Measurements from ENCODE around the gene MED27.
A peak's percentile ranks its signal among the peaks of the same experiment; 100 is the strongest.
"Not testable (repeated sequence)": the region's sequence is repeated elsewhere in the genome, so short reads cannot be mapped to it uniquely, and the experiment has no call there.

MED27 gene

DNA sequence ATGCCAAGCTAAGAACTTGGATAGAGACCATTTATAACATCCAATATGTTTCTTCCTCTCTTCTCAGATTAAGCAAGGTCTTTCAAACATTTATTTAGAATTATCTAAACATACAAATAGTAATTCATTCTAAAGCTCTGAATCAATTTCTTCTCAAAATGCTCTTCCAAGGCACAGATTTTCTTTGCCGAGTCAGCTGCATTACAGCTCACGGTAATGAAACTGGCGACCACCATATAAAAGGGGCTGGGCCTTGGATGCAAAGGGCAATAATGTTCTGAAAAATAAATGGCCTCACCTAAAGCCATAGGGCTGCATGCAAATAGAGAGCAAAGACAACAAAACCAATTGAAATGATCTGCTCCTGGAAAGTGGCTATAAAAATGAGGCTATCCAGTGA, 63.8 kb downstream of the MED27 start:
- no peak for DNase-seq (ENCODE audit: low spot score)

DNA sequence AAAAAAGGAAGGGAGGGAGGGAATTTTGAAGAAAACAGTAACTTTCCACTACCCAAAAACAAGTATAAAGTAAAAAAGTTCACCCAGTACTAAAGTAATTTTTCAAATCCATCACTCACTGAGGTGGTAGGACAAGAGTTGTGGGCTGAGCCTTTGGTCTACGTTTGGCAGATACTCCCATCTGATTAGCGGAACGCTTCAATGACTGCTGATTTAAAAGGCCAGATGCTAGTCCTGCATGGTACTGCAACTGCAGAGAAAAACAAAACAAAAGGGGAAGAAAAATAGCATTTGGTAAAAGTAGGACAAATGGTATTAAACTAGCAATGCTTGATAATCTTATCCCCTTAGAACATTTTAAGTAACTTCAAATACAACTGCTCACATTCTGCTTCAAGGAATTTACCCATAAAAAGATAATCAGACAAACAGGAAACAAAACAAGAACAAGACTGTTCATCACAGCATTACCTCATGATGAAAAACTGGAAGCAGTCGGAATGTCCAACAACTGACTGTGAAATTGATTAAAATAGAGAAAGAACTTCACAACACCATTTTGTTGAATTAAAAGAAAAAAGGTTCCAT, 65.4 kb downstream of the MED27 start:
- no peak for DNase-seq (ENCODE audit: low spot score)

GRCh38 chr9:132012704-132013357, 66.8 kb downstream of the MED27 start:
- no peak for DNase-seq (ENCODE audit: low spot score)

DNA sequence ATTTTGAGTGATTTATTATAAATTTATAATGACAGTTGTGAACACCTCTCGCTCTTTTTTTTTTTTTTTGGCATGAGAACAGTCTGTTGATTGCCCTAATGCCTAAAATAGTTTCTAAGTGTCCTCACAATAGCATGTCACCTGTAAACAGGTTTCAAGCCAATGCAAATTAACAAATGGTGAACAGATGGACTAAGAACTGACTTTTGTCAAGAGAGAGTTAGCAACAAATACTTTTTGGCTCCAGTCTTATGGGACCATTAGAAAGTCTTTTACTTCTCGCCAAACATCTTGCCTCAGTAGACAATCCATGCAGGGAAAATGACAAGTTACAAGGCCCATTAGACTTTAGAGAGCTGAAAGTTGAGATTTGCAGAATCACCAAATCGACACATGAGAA, 67.8 kb downstream of the MED27 start:
- no peak for DNase-seq (ENCODE audit: low spot score)

DNA sequence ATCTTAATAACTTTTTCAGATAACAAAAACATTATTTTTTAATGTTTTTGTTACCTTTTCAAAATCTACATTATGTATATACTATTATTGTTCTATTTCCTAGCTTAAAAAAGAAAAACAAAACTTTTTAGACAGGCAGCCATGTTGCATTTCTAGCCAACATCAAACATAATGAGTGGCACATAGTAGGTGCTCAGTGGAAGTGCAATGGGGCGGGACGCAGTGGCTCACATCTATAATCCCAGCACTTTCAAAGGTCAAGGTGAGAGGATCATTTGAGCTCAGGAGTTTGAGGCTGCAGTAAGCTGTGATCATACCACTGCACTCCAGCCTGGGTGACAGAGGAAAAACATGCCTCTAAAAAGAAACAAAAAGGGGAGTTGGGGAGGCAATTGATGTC, 68.4 kb downstream of the MED27 start:
- DNase-seq (ENCODE audit: low spot score): no peak

GRCh38 chr9:132010201-132010600, 69.5 kb downstream of the MED27 start:
- not testable (repeated sequence) for DNase-seq (ENCODE audit: low spot score)

DNA sequence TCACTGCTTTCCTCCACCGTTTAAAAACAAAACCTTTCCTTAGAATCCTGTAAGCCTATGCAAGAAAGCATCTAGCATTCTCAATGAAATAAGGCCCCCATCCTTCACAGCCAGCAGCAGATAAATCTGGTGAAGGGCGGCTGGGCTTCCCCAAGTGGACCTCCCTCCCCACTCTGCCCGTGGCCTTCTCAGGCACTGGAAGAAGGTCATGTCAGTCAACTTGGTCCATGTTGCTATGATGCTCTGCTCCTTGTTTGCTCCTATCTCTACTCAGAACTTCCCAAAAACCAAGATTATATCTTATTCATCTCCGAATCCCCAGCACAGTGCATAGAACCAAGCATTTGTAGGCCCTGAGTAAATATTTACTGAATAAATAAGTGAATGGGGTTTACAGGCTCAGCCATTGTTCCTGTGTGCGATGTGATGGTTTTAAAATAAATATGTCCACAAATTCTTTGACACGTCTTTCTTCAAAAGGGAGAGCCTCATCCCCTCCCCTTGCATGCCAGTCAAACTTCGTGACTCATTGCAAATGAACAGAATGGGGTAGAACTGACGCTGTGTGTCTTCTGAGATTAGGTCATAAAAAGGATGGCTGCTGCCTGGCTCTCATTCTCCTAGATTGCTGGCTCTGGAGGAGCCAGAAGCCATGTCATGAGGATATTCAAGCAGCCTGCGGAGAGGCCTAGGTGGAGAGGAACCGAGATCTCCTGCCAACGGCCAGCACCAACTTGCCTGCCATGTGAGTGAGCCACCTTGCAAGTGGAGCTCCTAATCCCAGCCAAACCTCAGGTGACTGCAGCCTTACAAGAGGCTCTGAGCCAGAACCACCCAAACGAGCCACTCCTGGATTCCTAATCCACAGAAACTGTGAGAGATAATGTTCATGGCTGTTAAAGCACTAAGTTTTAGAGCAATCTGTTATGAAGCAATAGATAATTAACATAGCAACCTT, 70.5 kb downstream of the MED27 start:
- no peak for DNase-seq (ENCODE audit: low spot score)

DNA sequence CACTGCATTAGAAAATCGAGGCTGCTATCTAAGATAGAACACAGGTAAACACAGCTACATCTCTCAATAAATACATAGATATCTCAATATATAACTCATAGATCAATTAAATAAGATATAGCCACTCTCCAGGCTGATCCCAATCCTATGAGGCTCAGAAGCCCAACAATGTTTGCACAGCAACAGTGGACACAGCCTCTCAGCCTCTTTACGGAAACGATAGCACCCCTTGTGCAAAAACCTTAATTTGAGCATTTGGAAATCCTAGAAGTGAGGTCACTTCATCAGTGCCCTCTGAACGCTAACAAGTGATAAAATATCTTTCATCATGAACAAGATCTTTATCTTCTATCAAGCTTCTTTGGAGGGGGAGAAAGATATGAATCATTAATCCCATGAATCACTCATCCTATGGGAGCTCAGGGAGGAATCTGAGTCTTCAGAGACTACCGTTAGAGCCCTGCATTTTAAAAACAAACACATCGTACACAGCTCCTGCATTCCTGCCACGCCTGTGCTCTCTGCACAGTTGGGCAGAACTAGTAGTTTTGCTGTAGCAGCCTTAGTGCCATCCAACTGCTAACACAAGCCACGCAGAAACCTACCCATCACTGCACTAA, 71.4 kb downstream of the MED27 start:
- no peak for DNase-seq (ENCODE audit: low spot score)

DNA sequence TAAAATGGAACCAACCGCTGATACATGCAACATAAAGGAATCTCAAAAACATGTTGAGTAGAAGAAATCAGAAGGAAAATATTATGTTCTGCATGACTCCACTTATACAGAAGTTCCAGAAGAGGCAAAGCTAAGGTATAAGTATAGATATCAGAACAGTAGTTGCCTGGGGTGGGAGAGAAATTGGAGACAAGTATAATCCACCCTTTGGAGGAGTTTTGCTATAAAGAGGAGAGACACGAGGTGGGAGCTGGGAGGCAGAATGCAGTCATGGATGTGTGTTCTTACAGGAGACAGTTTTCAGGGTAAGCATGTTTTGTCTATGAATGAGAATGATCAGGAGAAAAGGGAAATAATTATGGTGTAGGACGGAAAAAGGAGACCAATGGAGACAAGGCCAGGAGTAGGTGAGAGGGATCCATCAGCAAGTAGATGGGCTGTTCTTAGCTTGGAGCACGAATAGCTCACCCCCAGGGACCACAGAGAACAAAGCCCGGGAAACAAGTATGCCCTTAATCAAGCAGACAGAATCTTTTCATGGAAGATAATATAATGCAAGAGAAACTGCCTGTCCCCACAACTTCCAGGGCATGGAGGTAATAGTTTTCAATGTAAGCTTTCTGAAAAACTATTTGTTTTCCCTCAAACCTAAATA, 72.2 kb downstream of the MED27 start:
- no peak for DNase-seq (ENCODE audit: low spot score)

- peak; percentile 7 for DNase-seq (ENCODE audit: low spot score)
Measured at GRCh38 chr9:132006677-132007370, 72.8 kb downstream of the MED27 start.

GRCh38 chr9:132005899-132006298, 73.8 kb downstream of the MED27 start:
- no peak for DNase-seq (ENCODE audit: low spot score)

- DNase-seq (ENCODE audit: low spot score): no peak
Measured at GRCh38 chr9:132004323-132004722, 75.3 kb downstream of the MED27 start.

DNA sequence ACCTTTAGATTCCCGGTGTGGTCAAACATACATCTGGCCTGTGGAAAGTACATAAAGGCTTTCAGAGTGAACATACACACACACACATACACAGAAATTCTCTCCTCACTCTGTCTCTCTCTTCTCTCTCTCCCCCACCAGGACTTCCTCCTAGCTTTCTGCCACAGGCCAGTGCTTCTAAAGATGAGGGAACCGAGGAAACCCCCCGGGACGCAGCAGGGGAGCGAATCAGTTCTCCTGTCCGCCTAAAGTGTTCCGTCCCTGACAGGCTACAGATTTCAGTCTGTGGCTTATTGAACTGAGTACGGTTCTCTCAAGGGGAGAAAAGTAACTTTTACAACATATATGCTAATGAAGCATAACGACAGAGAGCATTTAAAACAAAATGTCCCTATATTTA, 75.8 kb downstream of the MED27 start:
- no peak for DNase-seq (ENCODE audit: low spot score)

GRCh38 chr9:132003319-132003704, 76.4 kb downstream of the MED27 start:
- DNase-seq (ENCODE audit: low spot score): no peak

DNA sequence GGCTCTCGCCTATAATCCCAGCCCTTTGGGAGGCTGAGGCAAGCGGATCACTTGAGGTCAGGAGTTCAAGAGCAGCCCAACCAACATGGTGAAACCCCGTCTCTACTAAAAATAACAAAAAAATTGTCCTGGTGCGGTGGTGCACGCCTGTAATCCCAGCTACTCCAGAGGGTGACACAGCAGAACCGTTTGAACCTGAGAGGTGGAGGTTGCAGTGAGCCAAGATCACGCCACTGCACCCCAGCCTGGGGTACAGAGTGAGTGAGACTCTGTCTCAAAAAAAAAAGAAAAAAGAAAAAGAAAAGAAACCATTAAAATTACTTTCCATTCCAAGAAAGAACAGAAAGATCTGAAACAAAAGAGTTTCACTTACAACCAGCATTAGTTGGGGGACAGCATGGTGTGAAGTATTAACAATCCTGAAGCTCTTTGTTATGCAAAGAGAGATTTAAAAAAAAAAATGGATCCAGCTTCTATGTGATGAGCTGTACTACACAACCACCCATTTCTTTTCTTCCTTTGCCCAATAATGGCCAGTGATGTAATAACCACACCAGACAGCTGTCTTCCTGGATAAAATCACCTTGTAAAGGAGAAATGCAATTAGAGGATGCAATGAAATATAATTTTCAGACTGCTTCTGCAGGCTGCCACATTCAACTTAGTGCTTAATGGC, 76.9 kb downstream of the MED27 start:
- no peak for DNase-seq (ENCODE audit: low spot score)

DNA sequence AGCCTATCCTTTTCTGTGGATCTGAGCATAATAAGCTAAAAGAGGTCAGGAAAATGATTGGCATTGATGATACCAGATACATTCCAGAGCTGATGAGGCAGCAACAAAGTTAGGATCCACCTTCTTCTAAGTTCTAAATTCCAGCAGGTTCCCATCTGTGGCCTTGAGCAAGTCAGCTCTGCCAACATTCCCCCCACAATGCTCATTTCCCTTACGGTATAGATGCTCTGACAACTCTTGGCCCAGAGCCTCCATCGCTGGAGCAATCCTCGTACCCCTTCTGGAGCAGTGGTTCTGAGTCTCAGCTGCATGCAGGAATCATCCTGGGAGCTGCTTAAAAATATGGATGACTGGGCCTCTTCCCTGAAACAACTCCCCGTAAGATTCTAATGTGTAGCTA, 78.1 kb downstream of the MED27 start:
- no peak for DNase-seq (ENCODE audit: low spot score)

- no peak for DNase-seq (ENCODE audit: low spot score)
Measured at GRCh38 chr9:132000659-132001058, 79.0 kb downstream of the MED27 start.

GRCh38 chr9:131999692-132000551, 79.7 kb downstream of the MED27 start:
- peak; percentile 35 for DNase-seq (ENCODE audit: low spot score)

DNA sequence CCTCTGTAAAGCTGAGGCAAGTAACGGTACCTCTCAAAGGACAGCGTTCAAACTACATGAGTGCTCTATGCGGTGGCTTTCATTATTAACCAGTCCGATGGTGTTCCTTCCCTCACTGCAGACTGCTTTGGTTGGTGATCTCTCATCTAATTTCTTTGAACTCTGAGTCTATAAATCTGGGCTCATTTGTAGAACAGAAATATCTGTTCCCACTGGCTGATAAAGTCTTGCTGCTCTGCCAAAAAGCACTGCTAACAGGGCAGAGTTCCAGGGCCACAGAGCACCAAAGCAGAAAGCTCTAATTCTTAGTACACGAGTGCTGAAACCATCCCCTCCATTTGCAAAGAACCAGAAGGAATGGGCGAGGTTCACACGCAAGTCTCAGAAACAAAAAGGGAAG, 81.9 kb downstream of the MED27 start:
- DNase-seq (ENCODE audit: low spot score): no peak

DNA sequence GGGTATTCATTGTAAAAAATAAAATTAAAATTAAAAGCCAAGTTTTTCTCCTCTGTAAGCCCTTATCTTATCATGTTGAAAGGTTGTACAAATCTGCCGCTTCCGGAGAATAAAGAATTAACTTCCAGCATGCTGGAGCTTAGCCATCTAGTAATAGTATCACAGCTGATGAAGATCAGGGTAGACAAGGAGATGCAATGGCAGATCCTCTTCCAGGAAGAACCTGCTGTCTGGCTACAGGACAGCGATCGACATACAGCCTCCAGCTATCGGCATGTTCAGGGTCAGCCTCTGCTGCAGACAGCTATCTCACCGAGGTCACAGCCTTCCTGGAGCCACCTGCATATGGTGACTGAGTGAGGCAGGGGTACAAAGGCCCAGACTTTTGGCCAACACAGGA, 82.6 kb downstream of the MED27 start:
- DNase-seq (ENCODE audit: low spot score): no peak
